ENCODE data around the gene NUMB.
"Not testable (repeated sequence)": the region's sequence is repeated elsewhere in the genome, so short reads cannot be mapped to it uniquely, and the experiment has no call there.

NUMB gene

GRCh38 chr14:73344319-73344718 is 114.0 kb downstream of the NUMB start:
- DNase-seq, result no peak

- no peak for DNase-seq
Observed at GRCh38 chr14:73342670-73343069, 115.7 kb downstream of the NUMB start.

GRCh38 chr14:73339846-73340595 is 118.3 kb downstream of the NUMB start:
- DNase-seq, result no peak

- DNase-seq, result no peak
Observed at GRCh38 chr14:73339206-73339605, 119.1 kb downstream of the NUMB start.

- no peak for DNase-seq
Observed at GRCh38 chr14:73338551-73338950, 119.8 kb downstream of the NUMB start.

- no peak for DNase-seq
Observed at GRCh38 chr14:73333031-73333430, 125.3 kb downstream of the NUMB start.

GRCh38 chr14:73325630-73326299 is 132.6 kb downstream of the NUMB start:
- no peak for DNase-seq

GRCh38 chr14:73325063-73325462 is 133.3 kb downstream of the NUMB start:
- no peak for DNase-seq

GRCh38 chr14:73324533-73324932 is 133.8 kb downstream of the NUMB start:
- no peak for DNase-seq

GRCh38 chr14:73323896-73324399 is 134.4 kb downstream of the NUMB start:
- DNase-seq, result no peak

- DNase-seq, result no peak
Observed at GRCh38 chr14:73313151-73313550, 145.2 kb downstream of the NUMB start.

- no peak for DNase-seq
Observed at GRCh38 chr14:73312687-73313086, 145.7 kb downstream of the NUMB start.

- no peak for DNase-seq
Observed at GRCh38 chr14:73311708-73312030, 146.7 kb downstream of the NUMB start.

GRCh38 chr14:73309207-73309606 is 149.1 kb downstream of the NUMB start:
- not testable (repeated sequence) for DNase-seq

GRCh38 chr14:73307261-73307660 is 151.1 kb downstream of the NUMB start:
- DNase-seq, result no peak

GRCh38 chr14:73305499-73305898 is 152.8 kb downstream of the NUMB start:
- DNase-seq, result no peak

- DNase-seq, result no peak
Observed at GRCh38 chr14:73295198-73295796, 163.0 kb downstream of the NUMB start.

- DNase-seq, result no peak
Observed at GRCh38 chr14:73293782-73294781, 164.3 kb downstream of the NUMB start.

GRCh38 chr14:73290279-73290678 is 168.1 kb downstream of the NUMB start:
- no peak for DNase-seq

GRCh38 chr14:73289729-73290128 is 168.6 kb downstream of the NUMB start:
- no peak for DNase-seq

- no peak for DNase-seq
Observed at GRCh38 chr14:73289308-73289707, 169.0 kb downstream of the NUMB start.

GRCh38 chr14:73287071-73287470 is 171.3 kb downstream of the NUMB start:
- DNase-seq, result no peak

- DNase-seq, result no peak
Observed at GRCh38 chr14:73286598-73286997, 171.7 kb downstream of the NUMB start.
